GM18519 (cell line): ENCODE results near the gene ZNF581.

ENCODE experiments used
- ATAC-seq: cut with Tn5 transposase; IDR thresholded peaks from one replicate; pipeline ENCODE4 v1.9.1; 2021; ENCODE audit warnings: mild to moderate bottlenecking, moderate library complexity; ENCODE audit not compliant: unreplicated experiment, low FRiP score

Gene ZNF581

GRCh38 chr19:55611300-55611982 is 32.0 kb upstream of the ZNF581 start:
- ATAC-seq, result no peak

GRCh38 chr19:55611983-55612645 is 31.3 kb upstream of the ZNF581 start:
- no peak for ATAC-seq

- no peak for ATAC-seq
Measured at GRCh38 chr19:55613396-55613795, 30.1 kb upstream of the ZNF581 start.

- no peak for ATAC-seq
Measured at GRCh38 chr19:55613930-55614710, 29.3 kb upstream of the ZNF581 start.

GRCh38 chr19:55614711-55615542 is 28.5 kb upstream of the ZNF581 start:
- no peak for ATAC-seq

- no peak for ATAC-seq
Measured at GRCh38 chr19:55615543-55616394, 27.7 kb upstream of the ZNF581 start.

- ATAC-seq, result no peak
Measured at GRCh38 chr19:55616395-55616875, 27.0 kb upstream of the ZNF581 start.

GRCh38 chr19:55617426-55617825 is 26.0 kb upstream of the ZNF581 start:
- no peak for ATAC-seq

- no peak for ATAC-seq
Measured at GRCh38 chr19:55618426-55618825, 25.0 kb upstream of the ZNF581 start.

- ATAC-seq, result no peak
Measured at GRCh38 chr19:55619286-55619685, 24.2 kb upstream of the ZNF581 start.

- no peak for ATAC-seq
Measured at GRCh38 chr19:55620410-55621204, 22.8 kb upstream of the ZNF581 start.

GRCh38 chr19:55621205-55621672 is 22.2 kb upstream of the ZNF581 start:
- no peak for ATAC-seq

- no peak for ATAC-seq
Measured at GRCh38 chr19:55621673-55622231, 21.7 kb upstream of the ZNF581 start.

- no peak for ATAC-seq
Measured at GRCh38 chr19:55622242-55622969, 21.0 kb upstream of the ZNF581 start.

- ATAC-seq, result no peak
Measured at GRCh38 chr19:55623130-55623529, 20.3 kb upstream of the ZNF581 start.

GRCh38 chr19:55623561-55623960 is 19.9 kb upstream of the ZNF581 start:
- ATAC-seq, result no peak

- no peak for ATAC-seq
Measured at GRCh38 chr19:55624109-55625003, 19.1 kb upstream of the ZNF581 start, which contains the start of gene ZNF784. TSS of gene ZNF784 (minus strand) at chr19:55624566. CDS start at chr19:55624561, 5 bp downstream.
